NT2/D1 (cell line): ENCODE measurements around the gene TMC6.

Source experiments
- SUZ12 ChIP-seq: IDR thresholded peaks from 2 replicates; pipeline ENCODE4 v1.6.1; 2011; ENCODE audit not compliant: insufficient read length, insufficient read depth; ENCODE audit errors: extremely low read depth
- YY1 ChIP-seq: IDR thresholded peaks from 2 replicates; pipeline ENCODE4 v1.6.1; 2011; ENCODE audit not compliant: insufficient read length, insufficient read depth
- ZNF274 ChIP-seq: IDR thresholded peaks from 2 replicates; pipeline ENCODE4 v1.6.1; 2011; ENCODE audit warnings: mild to moderate bottlenecking, low read depth, low read length

- no peak for TF ChIP-seq YY1
- TF ChIP-seq ZNF274 = no peak
- TF ChIP-seq SUZ12 = no peak
These were observed 27.4 kb downstream of the TMC6 start for GRCh38 chr17:78101112-78101511.
